ENCODE measurements around the gene NHERF2.

NHERF2 gene

GRCh38 chr16:2084895-2085625, 58.4 kb downstream of the NHERF2 start:
- peak; percentile 47 for DNase-seq

GRCh38 chr16:2085669-2086068, 59.0 kb downstream of the NHERF2 start:
- DNase-seq = no peak

- DNase-seq = no peak
Measured at GRCh38 chr16:2086106-2086742, 59.5 kb downstream of the NHERF2 start.

- peak; percentile 28 for DNase-seq
Measured at GRCh38 chr16:2086812-2087747, 60.4 kb downstream of the NHERF2 start.

- no peak for DNase-seq
Measured at GRCh38 chr16:2087748-2088631, 61.3 kb downstream of the NHERF2 start.
